NCI-H1694 (cell line): ENCODE measurements around the gene MAPK8.

Source experiments
- DNase-seq: peaks from one replicate; lab custom pipeline; 2025; lab: John Stamatoyannopoulos, UW

Gene MAPK8

DNA sequence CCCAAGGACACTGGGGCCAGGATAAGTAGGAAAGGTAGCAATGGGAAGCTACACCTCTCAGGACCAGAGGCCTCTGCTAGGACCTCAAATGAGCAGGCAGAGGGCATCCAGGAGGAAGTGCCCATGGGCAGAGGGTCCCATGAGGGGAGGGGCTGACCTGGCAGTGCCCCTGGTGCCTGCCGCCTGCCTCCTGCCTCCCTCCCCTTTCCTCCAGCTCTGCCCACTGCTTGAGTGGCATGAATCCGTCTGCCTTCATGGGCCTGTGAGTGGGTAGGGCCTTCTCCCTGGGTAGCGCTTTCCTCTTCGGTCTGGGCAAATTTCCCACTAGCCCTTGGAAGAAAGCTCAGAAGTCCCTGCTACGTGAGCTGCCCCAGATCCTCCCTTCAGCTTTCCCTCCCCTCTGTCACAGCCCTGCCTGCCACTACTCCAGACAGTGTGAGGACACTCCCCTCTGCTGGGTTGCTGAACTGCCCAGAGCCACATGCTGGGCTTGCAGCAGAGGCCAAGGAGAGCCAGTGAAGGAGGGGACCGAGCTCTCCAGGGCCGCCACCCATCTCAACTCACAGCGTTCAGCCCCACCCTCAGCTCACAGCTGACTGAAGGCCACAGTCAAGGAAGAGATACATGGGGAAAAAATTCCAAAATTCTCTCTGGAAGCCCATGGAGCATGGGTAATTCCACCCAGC, 157.0 kb downstream of the MAPK8 start:
- DNase-seq = no peak

DNA sequence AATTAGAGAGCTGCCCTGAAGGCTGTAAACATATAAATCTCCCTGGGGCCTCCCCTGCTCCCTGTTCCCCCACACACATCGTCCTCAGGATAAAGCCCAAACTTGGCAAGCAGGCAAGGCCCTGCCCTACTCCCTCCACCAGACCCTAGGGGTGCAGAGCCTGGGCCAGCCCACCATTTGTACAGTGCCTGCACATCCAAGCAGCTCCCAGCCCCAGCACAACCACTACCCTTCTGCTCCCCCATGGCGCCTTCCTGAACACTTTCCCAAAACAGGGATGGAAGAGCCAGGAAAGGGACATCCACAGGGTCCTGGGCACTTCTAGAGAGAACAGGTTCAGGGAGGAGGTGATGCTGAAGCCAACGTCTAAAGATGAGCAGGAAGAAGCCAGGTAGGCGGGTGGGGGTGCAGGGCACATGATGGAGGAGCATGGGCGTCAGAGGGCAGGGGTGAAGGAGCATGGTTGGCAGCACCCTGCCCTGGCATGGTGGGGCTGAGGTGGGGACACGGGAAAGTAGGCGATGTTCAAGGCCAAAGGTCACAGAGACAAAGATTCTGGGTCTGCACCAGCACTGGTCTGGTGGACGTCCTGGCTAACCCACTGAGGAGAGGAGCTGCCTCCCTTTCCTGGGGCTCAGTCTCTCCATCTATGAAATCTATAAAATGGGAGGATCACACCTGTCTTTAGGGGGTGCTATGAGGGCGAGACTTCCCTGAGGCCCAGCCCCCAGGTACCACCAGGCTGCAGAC, 157.8 kb downstream of the MAPK8 start:
- no peak for DNase-seq

DNA sequence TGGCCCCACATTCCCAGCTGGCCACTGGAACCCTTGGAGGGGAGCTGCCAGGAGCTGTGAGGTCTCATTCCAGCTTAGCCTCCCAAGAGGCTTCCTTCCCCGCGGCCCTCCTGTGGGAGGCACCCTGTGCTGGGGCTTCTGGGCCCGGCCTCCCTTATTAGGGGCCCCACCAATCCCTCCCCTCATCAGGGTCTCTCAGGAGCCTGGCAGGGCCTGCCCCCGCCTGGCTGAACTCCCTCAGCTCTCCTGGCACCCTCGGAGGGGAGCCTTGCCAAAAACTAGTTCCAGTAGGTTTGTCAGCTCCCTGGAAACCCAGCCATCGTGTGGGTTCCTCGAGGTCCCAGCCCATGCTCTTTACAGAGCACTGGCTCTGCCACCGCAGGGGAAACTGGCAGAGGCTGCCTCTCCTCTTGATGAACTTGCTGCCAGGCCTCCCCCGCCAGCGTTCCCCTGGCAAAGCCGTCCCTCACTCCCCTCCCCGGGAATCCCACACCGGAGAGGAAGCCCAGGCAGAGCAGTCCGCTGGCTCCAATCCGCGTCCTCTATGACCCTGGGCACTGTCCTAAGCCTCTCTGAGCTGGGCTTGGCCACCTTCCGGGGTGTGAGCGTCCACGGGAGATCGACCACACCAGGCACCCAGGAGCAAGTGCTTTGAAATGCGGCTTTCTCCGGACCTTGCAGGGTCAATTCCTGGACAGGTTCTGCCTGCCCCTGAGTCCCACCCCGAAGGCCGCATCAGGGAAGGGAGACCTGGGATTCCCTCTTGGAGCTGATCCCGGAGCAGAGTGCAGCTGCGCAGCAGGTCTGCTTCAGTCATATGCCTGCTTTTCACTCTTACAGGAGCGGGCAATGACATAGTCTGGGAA, 158.6 kb downstream of the MAPK8 start:
- DNase-seq = peak; percentile 35

DNA sequence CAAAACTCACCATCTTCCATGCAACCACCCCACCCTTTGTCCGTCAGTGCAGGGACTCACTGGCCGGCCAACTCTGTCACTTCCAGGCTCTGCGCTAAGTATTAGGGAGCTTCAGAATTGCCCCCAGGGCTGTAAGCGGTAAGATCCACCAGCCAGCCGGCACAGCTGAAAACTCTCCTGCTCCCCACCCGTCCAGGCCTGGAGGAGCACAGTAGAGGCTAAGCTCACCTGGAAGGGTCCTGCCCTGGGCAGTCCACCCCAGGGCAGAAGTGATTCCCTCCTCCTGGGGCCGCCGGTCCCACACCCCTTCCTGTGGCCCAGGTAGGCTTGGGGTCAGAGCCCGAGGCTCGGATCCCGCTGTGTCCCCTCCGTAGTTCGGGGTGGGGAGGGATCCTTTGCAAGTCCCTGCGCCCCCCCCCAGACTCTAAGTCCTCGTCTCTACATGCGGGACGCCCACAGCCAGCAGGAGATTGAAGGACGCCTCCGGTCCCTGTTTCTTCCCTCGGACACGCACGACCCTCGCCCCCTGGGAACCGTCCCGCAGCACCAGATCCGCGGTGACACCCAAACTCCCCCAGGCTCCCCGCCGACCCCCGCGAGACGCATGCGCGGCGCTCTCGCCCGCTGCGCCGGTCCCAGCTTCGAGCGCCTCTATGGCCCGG, 159.5 kb downstream of the MAPK8 start:
- DNase-seq = no peak

DNA sequence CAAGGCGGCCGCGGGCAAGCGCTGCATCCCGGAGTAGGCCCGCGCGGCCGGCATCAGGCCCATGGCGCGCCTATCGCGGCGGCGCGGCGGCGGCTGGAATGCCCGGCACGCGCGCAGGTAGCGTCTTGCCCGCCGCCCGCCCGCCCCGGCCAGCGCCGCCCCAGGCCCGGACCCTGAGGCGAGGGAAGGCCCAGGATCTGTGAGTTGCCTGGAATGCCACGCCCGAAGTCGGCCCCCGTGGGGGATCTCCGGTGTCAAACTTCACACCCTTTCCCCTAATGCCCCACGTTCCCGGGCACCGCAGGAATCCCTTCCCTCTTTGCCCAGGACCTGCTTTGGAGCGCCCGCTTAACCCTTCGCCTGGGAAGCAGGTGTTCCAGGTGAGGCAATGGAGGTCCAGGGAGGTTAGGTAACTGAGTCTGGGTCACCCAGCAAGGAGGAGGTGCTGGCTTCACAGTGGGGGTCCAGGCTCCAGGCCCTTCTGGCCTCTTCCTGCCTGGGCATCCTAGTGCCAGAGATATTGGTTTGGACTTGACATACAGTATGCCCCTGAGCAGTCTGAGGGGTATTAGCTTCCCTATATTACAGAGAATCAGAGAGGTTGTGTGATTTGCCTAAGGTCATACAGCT, 160.2 kb downstream of the MAPK8 start:
- no peak for DNase-seq

DNA sequence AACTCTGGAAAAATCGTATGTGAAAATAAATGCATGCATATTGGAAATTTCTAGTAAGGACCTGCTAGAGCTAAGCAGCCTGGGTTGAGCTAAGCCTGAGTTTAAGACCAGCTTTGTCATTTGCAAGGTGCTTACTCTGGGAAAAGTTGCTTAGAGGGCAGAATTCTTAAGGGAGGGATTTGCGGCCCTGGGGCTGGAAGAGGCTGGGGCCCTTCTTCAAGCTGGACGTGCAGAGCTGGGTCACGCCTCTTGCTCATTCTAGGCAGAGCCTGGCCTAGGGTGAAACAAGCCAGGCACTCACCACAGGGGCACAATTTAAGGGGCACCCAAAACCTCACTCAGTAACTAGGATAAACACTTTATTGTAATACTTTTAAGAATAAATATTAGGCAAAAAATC, 161.2 kb downstream of the MAPK8 start:
- DNase-seq = no peak

DNA sequence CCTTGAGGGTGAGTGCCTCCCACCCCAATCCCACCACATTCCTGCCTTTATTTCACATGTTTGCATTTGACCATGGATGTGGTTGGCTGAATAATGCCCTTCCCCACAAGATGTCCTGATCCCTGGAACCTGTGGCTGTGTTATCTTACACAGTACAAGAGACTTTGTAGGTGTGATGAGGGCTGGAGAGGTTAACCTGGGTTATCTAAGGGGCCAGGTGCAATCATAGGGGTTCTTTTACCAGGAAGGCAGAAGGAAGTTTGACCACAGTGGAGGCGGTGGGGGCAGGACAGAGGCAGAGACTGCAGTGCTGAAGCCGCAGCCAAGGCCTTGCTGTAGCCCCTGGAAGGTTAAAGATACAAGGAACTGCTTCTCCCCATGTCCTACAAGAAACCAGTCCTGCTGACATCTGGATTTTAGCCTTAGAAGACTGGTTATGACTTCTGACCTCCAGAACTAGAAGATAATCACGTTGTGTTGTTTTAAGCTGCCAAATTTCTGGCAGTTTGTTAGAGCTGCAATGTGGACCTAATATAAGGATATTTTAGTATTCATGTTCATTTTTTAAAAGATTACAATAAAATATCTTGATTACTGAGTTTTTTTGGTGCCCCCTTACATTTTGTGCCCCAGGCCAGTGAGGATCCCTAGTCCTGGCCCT, 161.8 kb downstream of the MAPK8 start:
- no peak for DNase-seq

DNA sequence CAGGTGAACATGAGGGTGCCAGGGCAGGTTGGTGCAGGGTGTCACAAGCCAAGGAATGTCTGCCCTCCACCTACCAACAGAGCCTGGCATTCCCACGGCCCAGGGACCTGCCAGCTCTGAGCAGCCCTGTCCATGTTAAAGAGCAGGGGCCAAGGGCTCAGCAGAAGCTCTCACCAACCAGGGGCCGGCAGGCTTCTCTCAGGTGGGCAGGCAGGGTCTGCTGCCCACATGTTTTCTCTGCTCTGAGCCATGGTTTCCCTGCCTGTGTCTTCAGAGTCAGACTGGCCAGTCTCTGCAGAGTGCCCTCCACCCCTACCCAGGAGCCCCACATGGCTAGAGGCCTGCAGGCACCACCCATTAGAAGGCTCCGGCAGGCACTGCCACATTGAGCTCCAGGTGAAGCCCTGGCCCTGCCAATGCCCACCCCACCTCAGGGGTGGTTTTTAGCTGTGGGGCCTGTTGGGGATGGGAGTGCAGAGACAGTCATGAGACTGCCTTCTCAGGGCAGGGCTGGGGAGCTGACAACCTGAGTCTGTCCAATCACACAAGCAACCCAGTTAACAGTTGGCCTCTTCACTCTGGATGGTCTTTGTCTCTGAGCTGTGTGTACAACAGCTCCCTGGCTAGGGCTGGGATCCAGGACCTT, 162.5 kb downstream of the MAPK8 start:
- DNase-seq = no peak

DNA sequence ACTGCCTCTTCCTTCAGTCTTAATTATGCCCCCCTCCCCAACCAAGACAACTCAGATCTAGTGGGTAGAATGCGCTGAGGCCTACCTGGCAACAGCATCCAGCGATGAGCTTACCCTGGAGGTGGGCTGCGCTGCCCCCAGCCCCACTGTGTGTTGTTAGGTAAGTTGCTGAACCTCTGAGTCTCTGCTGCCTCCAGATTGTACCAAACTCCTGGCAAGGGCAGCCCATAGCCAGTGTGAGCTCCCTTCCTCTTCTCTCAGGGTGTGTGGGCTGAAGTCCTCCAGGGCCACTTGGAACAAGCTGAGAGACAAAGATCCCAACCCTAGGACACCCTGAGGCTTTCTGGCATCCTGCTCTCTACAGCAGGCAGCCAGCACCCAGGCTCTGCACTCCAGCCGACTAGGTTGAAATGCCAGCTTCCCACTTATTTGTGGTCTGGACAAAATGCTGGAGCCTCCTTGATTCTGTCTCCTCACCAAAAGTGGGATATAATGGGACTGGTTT, 163.1 kb downstream of the MAPK8 start:
- no peak for DNase-seq

DNA sequence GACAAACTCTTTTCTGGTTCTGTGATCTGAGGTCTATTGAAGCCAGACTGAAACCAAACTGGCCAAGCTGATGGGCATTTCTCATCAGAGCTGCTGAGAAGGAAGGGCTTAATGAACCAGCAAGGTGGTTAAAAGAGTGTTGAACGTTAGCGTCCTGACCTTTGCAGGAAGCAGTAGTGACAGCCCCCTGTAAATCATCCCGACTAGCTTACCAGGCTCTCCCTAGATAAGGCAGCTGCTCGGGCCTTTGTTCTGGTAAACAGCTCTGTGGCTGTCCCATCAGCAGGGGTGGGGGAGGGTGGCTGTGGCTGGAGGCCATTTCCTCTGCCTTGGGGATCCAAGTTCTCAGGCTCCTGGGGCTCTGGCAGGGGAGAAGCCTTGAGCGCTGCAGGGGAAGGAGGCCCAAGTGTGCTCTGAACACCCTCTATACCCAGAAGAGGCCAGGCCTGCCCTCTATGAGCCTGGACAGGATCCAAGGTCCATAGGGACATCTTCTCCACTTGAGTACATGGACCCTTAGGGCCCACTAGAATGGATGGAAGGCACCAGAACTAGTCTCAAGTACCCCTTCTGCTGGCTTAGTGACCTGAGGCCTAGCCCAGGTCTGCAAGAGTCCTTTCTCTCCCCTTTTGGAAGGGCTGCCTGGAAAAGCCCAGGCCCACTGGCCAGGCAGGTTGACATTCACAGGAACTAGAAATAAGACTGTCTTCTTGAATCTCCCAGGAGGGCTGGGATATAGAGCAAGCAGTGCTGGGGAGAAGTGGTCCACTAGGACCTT, 163.8 kb downstream of the MAPK8 start:
- no peak for DNase-seq

DNA sequence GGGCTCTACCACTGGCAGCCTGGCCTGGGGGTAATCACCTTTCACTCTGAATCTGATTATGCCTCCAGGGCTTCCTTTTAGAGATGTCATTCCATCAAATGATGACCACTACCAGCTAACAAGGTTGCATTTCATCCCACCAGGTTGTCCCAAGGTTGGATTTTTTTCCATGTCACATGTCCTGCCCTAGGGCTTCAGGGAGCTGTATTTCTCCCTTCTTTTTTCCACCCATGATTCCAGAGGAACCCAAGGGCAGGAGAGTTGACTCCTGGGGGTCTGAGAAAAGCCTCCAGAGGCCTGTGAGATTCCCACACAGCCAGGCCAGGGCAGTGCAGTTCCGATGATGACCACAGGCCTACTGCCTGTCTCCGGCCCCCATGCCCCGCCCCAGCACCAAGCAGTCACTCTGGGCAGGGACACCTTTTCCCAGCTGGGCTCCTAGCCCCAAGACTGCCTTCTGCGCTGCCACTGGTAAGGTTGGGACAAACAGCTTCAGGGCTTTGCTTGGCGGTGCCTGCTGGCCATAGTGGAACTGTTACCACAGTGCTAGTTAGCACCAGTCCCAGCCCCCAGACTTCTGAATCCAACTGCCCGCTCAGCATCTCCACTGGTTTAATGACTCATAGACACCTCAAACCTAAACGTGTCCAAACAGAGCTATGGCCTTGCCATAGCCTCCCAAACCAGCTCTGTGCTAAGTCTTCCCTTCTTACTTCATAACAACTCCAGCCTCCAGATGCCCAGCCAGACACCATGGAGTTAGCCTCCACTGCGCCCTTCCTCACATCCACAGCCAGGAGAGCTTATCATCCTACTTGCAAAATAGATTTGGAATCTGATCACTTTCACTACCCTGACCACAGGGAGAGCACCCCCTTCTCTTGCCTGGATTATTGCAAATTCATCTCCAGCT, 164.7 kb downstream of the MAPK8 start:
- DNase-seq = no peak

DNA sequence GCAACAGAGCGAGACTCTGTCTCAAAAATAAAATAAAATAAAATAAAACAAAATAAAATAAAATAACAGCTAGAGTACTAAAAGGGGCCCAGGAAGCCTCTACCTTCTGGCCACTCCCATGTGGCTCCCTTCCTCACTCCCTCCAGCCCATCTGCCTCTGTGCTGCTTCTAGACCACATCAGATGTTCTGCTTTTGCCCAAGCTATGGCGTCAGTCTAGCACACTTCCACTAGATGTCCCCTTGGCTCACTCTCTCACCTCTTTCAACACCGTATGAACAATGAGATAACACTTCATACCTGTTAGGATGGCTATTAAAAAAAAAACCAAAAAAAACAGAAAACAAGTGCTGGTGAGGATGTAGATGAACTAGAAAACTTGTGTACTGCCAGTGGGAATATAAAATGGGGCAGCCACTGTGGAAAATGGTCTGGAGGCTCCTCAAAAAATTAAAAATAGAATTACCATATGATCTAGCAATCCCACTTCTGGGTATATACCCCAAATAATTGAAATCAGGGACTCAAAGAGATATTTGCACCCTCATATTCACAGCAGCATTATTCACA, 166.1 kb downstream of the MAPK8 start:
- no peak for DNase-seq

DNA sequence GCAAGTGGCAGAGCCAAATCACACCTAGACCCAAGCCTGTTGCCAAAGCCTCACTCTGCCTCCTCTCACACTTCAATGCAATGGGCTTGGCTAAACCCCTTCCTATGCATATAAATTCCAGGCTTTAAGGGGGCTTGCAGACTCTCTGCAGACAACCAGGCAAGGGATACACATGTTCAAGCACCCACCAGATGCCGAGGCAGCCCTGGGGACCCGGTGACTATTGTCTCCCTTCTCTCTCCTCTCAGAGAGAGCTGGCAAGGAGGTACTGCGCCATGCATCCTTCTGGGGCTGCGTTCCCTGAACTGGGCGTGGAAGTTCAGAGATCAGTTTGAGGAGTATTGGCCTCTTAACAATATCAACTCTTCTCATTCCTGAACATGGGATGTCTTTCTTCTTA, 167.2 kb downstream of the MAPK8 start:
- no peak for DNase-seq

DNA sequence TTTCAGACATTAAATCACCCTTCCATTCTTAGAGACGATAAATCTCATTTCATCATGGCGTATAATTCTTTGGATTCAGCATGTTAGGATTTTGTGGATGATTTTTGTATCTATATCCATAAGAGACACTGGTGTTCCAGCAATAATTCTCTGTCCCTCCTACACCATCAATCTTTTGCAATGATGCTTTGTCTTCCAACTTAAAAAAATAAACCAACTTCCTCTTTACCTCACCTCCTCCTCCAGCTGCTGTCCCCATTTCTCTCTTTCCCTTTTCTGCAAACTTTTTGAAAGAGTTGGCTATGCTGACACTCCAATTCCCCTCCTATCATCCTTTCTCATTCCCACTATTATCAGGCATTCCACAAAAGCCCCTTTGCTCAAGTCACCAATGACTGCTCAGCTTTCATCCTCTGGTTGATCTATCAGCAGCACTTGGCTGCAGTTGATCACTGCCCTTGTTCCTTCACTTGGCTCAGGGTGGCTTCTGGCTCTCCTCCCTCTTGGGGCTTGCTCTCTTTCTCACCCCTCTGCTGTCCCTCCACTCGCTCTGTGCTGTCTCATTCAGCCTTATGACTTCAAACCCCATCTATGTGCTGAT, 168.4 kb downstream of the MAPK8 start:
- no peak for DNase-seq

DNA sequence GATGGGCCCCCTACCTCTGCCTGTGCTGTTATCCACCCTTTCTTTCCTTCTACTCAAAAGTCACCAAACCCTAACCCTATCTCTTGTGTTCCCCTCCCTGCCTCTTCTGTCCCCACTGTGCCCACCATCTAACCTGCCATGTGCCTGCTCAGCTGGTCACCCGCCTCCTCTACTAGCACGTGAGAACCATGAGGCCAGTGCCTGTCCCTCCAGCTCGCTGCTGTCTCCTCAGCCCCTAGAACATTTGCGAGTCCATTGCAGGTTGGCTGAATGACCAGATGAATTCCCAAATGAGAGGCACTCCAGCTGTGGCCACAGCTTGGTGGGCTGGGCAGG, 169.4 kb downstream of the MAPK8 start:
- no peak for DNase-seq

DNA sequence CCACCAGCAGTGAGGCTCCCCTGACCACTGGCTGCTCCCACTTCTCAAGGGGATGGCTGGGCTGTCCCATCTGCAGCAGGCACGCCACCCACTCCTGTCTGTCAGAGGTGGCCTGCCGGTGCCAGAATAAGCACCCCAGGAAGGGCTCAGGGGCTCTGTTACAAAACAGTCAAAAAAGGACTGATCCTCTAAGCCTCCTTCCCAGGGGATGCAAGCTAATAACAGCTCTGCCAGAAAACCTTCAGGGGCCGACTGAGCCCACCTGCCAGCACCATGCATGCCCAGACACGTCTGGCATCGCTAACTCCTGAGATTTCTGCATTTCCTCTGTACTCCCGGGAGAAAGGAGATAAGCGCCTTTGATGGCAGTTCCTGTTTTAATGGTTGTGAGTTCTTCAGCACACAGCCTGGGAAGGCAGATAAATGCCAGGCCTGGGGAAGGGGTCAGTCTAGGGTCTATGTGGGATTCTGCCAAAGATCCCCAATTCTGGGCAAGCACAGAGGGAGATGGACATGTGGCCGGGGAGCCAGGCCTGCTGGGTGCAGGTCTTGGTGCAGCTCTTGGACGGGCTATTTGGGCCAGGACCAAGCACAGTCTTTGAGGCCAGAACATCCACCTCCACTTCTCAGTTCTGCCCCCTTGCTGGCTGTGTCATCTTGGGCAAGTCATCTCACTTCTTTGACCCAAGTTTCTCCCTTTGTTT, 170.0 kb downstream of the MAPK8 start:
- peak; percentile 14 for DNase-seq

DNA sequence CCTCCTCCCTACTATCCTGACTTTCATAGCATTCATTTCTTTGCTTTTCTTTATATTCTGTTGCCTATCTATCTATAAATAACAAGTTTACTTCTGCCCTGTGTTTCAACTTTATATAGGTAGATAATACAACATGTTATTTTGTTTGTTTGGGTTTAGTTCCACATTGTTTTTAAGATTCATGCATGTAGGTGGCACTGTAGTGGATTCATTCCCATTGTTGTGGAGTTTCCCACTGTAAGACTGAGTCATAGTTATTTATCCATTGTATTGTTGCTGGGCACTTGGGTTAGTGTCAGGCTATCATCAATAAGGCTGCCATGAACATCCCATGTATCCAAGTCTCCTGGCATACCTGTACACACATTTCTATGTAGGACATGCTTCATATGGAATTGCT, 170.7 kb downstream of the MAPK8 start:
- DNase-seq = no peak
